WERI-Rb-1 (cell line): Measurements from ENCODE around the gene CELF2.

Source experiments
- DNase-seq: peaks from one replicate; pipeline ENCODE4 v3.0.0-alpha.2; 2020
- H3K27ac ChIP-seq: fragments of 250-450 bp; sonication (Bioruptor Pico); 2 replicates; pipeline ENCODE4 v1.5.1; 2020; ENCODE audit warnings: mild to moderate bottlenecking, moderate library complexity
- H3K27me3 ChIP-seq: fragments of 250-450 bp; sonication (Bioruptor Pico); 2 replicates; pipeline ENCODE4 v1.5.1; 2021; ENCODE audit warnings: mild to moderate bottlenecking, low read depth, moderate library complexity; ENCODE audit not compliant: insufficient read depth, severe bottlenecking
- H3K36me3 ChIP-seq: fragments of 250-450 bp; sonication (Bioruptor Pico); 2 replicates; pipeline ENCODE4 v1.5.1; 2020; ENCODE audit warnings: mild to moderate bottlenecking, moderate library complexity
- H3K4me3 ChIP-seq: 2 replicates; pipeline ENCODE4 v1.5.1; 2011; ENCODE audit warnings: low read depth, mild to moderate bottlenecking, control low read depth, low read length
- H3K9me3 ChIP-seq: fragments of 250-450 bp; sonication (Bioruptor Pico); 2 replicates; pipeline ENCODE4 v1.5.1; 2021; ENCODE audit warnings: mild to moderate bottlenecking, moderate library complexity; ENCODE audit not compliant: severe bottlenecking
- TF ChIP-seq, protein P1 (sequence below): IDR thresholded peaks from 2 replicates; pipeline ENCODE4 v1.5.1; 2011; ENCODE audit warnings: low read depth, mild to moderate bottlenecking, control low read depth, inconsistent platforms, low read length

CELF2 gene

DNA sequence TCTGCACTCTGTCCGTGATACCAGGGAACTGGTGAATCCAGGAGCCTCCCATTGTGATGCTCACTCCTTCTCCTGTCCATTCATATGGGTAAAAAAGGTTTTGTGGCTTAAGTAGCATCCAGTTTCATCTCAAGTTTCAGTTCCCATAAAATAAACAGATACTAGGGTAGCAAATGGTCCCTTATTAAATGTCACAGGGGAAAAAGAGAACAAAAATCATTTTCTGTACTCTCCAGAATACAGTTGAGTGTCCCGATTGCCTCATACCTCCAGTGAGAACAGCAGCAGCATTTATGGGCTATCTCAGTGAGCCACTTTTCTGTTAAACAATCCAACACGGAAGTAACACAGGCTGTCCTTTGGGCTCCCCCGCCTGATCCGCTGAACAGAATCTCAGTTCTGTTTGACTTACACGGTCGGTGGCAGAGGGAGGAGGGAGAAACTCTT lies 179.6 kb downstream of the CELF2 start:
- no peak for DNase-seq
- Histone ChIP-seq H3K4me3 (no peak overlapping the region), H3K9me3 (no peaks in the 10 kb centered on the region), H3K27ac (no peak overlapping the region), H3K36me3 (no peaks in the 10 kb centered on the region), H3K27me3 (no peaks in the 10 kb centered on the region)
- TF ChIP-seq, protein P1, sequence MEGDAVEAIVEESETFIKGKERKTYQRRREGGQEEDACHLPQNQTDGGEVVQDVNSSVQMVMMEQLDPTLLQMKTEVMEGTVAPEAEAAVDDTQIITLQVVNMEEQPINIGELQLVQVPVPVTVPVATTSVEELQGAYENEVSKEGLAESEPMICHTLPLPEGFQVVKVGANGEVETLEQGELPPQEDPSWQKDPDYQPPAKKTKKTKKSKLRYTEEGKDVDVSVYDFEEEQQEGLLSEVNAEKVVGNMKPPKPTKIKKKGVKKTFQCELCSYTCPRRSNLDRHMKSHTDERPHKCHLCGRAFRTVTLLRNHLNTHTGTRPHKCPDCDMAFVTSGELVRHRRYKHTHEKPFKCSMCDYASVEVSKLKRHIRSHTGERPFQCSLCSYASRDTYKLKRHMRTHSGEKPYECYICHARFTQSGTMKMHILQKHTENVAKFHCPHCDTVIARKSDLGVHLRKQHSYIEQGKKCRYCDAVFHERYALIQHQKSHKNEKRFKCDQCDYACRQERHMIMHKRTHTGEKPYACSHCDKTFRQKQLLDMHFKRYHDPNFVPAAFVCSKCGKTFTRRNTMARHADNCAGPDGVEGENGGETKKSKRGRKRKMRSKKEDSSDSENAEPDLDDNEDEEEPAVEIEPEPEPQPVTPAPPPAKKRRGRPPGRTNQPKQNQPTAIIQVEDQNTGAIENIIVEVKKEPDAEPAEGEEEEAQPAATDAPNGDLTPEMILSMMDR, result no peak

DNA sequence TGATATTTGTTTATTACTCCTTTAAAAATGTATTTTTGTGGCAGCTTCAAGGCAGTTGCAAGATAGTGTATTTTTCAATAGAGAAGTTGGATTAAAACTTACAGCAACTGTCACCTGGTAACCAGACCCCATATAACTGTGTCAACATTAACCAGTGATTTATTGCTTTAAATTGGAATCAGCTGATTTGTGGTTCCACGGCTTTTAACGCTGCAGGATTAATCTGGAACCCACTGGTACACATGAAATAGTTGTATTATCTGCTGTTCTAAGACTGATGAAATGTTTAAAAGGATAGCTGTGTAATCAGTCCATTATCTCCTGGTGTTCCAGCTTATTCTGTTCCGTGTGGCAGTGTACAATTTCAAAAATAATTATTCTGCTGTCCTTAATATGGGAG lies 180.2 kb downstream of the CELF2 start:
- Histone ChIP-seq H3K9me3 (no peaks in the 10 kb centered on the region), H3K4me3 (no peak overlapping the region), H3K27me3 (no peaks in the 10 kb centered on the region), H3K36me3 (no peaks in the 10 kb centered on the region), H3K27ac (no peak overlapping the region)
- TF ChIP-seq, protein P1, result no peak
- DNase-seq, result no peak

DNA sequence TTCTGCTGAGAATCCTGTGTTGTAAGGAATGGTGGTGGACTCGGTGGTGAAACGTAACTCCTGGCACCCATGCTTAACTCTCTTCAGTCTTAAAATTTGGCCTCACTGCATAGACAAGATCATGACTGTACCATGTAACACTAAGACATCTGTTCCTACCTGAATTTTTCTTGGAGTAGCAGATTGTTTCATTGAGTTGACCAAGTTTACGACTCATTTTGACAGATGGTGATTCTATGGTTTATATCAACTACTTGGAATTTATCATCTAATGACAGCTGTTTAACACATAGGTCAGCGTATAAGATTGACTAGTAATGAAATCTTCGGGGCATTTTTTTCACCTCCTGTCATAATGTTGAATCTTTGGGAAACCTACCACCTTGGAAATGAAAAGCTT lies 184.2 kb downstream of the CELF2 start:
- TF ChIP-seq, protein P1, result no peak
- Histone ChIP-seq H3K36me3 (no peaks in the 10 kb centered on the region), H3K4me3 (no peak overlapping the region), H3K27me3 (no peaks in the 10 kb centered on the region), H3K27ac (no peak overlapping the region), H3K9me3 (no peaks in the 10 kb centered on the region)
- no peak for DNase-seq

DNA sequence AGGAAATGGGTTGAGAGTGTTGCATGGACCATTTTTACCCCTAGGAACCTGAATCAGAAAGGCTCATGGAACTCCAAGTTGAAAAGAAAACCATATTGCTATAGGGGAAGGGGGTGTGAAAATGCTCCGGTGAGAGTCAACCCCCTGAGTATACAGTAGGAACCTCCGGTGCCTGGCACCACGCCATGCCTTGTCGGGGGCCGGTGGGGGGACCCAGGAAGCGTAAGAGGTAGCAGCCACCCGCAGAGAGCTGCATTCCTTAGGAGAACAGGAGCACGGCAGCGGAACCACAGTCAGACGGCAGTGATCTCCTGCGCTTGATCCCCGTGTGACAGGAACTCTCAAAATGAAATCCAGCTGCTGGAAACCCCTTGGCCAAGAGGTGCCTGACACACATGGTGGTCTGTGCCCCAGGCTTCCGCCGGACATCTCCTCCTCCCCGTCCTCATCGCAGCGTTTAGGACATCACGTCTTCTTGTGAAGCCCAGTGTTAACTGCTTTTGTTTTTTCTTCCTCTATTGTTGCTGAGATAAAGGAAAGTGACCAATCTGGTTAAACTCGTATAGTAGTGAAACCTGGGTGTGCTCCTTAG lies 186.8 kb downstream of the CELF2 start:
- no peak overlapping the region for H3K27ac ChIP-seq
- TF ChIP-seq, protein P1, result no peak
- no peaks in the 10 kb centered on the region for H3K36me3 ChIP-seq
- H3K27me3 ChIP-seq, result no peaks in the 10 kb centered on the region
- H3K9me3 ChIP-seq, result no peaks in the 10 kb centered on the region
- no peak for DNase-seq
- H3K4me3 ChIP-seq, result no peak overlapping the region

DNA sequence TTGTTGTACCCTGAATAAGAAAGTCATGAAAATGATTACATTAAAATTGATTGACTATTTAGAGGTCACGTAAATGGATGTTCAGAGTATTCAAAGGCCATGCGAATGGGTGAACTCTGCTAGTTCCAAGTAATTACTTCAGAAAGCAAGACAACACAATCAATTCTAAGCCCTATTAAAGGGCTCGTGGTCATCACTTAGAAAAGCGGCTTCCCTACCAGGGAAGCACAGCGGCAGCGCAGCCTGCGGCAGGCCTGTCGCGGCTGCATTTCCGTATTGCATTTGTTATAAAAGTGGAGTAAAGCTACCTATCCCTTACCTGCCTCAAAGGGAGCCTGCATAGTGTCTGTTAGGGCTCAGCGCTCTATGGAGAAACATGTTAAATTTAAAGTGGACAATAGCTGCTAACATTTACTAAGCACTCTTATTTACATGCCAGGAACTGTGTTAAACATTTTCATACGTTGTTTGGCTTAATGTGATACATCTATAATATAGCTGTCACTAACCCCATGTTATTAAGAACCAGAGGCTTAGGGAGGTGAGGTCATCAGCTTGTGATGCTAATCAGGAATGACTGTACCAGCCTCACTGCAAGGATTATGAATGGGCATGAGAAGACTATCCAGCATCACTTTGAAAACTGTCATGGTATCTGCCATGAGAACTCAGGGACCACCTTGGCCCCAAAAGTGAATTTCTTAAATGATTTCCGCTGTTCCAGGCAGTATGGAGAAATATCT lies 187.5 kb downstream of the CELF2 start:
- no peaks in the 10 kb centered on the region for H3K9me3 ChIP-seq
- no peaks in the 10 kb centered on the region for H3K27me3 ChIP-seq
- no peaks in the 10 kb centered on the region for H3K36me3 ChIP-seq
- TF ChIP-seq, protein P1, result no peak
- H3K4me3 ChIP-seq, result no peak overlapping the region
- H3K27ac ChIP-seq, result no peak overlapping the region
- DNase-seq, result peak; percentile 6
